SU-DHL-6 (cell line): ENCODE measurements around the gene MMP10.

Source experiments
- EZH2phosphoT487 ChIP-seq: fragments of 200-600 bp; sonication (generic), shearing (Covaris generic); conservative IDR thresholded peaks from 2 replicates; pipeline ENCODE4 v1.6.1; 2018; ENCODE audit warnings: mild to moderate bottlenecking, antibody characterized with exemption, low read length, moderate library complexity, mixed read lengths
- TF ChIP-seq, protein P1 (sequence below): fragments of 200-600 bp; sonication (generic); IDR thresholded peaks from one replicate; pipeline ENCODE4 v1.5.1; 2017; ENCODE audit warnings: antibody characterized with exemption, mild to moderate bottlenecking, low read length, moderate library complexity; ENCODE audit not compliant: insufficient read depth, poor library complexity, severe bottlenecking

DNA sequence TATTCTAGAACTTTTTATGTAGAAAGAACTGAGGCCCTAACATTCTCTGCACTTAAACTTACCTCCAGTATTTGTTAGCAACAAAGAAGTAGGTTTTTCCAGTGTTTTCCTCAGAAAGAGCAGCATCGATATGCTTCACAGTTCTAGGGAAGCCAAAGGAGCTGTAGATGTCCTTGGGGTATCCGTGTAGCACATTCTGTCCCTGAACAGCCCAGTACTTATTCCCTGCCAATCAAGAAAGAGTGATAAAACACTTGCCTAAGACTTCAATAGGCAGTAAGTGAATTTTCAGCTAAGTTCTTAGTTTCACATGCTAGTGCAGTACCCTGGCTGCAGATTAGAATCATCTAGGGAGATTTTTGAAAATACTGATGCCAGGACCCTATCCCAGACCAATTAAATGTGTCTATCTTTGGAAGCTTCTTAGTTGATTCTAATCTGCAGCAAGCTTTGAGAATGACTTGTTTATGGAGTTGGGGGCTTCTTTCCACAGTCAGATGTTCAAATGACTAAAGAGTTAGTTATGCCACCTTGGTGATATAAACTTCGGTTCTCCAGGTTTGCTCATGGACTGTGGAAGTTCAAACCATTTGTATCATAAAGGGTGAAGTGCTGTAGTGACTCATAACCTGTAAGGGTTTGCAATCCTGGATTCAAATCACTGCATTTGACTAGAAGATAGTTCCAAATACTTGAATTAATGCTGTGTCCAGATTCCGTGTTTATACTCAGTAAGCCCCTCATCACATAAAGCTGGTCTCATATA lies 11.0 kb upstream of the MMP10 start:
- TF ChIP-seq, protein P1, sequence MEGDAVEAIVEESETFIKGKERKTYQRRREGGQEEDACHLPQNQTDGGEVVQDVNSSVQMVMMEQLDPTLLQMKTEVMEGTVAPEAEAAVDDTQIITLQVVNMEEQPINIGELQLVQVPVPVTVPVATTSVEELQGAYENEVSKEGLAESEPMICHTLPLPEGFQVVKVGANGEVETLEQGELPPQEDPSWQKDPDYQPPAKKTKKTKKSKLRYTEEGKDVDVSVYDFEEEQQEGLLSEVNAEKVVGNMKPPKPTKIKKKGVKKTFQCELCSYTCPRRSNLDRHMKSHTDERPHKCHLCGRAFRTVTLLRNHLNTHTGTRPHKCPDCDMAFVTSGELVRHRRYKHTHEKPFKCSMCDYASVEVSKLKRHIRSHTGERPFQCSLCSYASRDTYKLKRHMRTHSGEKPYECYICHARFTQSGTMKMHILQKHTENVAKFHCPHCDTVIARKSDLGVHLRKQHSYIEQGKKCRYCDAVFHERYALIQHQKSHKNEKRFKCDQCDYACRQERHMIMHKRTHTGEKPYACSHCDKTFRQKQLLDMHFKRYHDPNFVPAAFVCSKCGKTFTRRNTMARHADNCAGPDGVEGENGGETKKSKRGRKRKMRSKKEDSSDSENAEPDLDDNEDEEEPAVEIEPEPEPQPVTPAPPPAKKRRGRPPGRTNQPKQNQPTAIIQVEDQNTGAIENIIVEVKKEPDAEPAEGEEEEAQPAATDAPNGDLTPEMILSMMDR, result no peak
- TF ChIP-seq EZH2phosphoT487, result no peak
